Glutamatergic neuron (in vitro differentiated cells): Measurements from ENCODE around the gene FNDC3B. TPM values are rescaled to one million over a fixed set of nuclear protein-coding genes. Genes with fewer than 3 reads are reported as not detected.

Experiments used
- DNase-seq: peaks from one replicate; pipeline ENCODE4 v3.0.0; 2022
- H3K27ac Mint-ChIP-seq: one replicate; pipeline ENCODE4 v1.8.0; 2020; ENCODE audit warnings: mild to moderate bottlenecking, mixed read lengths, inconsistent platforms; ENCODE audit not compliant: unreplicated experiment
- H3K27me3 Mint-ChIP-seq: one replicate; pipeline ENCODE4 v1.8.0; 2020; ENCODE audit warnings: mild to moderate bottlenecking, moderate library complexity, mixed read lengths, inconsistent platforms; ENCODE audit not compliant: unreplicated experiment
- H3K36me3 Mint-ChIP-seq: one replicate; pipeline ENCODE4 v1.8.0; 2020; ENCODE audit warnings: mild to moderate bottlenecking, mixed read lengths, inconsistent platforms; ENCODE audit not compliant: unreplicated experiment
- H3K4me1 Mint-ChIP-seq: one replicate; pipeline ENCODE4 v1.8.0; 2020; ENCODE audit warnings: mild to moderate bottlenecking, low read depth, mixed read lengths, inconsistent platforms; ENCODE audit not compliant: unreplicated experiment
- H3K4me3 Mint-ChIP-seq: one replicate; pipeline ENCODE4 v1.8.0; 2020; ENCODE audit warnings: mild to moderate bottlenecking, mixed read lengths, inconsistent platforms; ENCODE audit not compliant: unreplicated experiment
- H3K9me3 Mint-ChIP-seq: one replicate; pipeline ENCODE4 v1.8.0; 2020; ENCODE audit warnings: mild to moderate bottlenecking, moderate library complexity, mixed read lengths, inconsistent platforms; ENCODE audit not compliant: unreplicated experiment
- total RNA-seq: library from RNA; stranded (reverse); fragmentation: NEBNext Ultra II Directional; extraction: Animal tissue kit (Norgen Biotek cat#: 25700); gene quantifications from one replicate; pipeline ENCODE4 v1.2.1, GENCODE V29; 2021; ENCODE audit not compliant: unreplicated experiment
- TF ChIP-seq, protein P1 (sequence below): fragments of 200-600 bp; sonication (generic); IDR thresholded peaks from one replicate; pipeline ENCODE4 v1.5.0; 2021; ENCODE audit not compliant: partially characterized antibody, unreplicated experiment

Gene FNDC3B
- total RNA-seq, 1 donor from 2014 or later = 11.7 TPM

DNA sequence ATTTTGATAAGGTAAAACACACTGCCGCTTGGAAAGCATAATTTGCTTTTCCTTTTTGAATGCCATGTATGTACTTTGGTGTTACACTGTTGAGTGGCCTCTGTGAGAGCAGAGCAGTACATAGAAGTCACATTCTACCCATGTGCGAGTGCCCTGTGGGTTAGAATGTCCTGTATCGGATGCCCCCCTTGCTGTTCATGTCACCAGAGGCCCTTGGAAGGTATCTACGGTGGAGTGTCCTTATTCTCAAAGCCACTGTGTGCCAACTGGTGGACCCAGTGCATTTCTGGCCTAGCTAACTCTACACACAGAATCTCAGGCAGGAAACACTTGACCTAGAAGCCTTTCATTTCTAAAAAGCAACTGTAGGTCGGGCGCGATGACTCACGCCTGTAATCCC is 271.8 kb downstream of the FNDC3B start:
- TF ChIP-seq, protein P1, sequence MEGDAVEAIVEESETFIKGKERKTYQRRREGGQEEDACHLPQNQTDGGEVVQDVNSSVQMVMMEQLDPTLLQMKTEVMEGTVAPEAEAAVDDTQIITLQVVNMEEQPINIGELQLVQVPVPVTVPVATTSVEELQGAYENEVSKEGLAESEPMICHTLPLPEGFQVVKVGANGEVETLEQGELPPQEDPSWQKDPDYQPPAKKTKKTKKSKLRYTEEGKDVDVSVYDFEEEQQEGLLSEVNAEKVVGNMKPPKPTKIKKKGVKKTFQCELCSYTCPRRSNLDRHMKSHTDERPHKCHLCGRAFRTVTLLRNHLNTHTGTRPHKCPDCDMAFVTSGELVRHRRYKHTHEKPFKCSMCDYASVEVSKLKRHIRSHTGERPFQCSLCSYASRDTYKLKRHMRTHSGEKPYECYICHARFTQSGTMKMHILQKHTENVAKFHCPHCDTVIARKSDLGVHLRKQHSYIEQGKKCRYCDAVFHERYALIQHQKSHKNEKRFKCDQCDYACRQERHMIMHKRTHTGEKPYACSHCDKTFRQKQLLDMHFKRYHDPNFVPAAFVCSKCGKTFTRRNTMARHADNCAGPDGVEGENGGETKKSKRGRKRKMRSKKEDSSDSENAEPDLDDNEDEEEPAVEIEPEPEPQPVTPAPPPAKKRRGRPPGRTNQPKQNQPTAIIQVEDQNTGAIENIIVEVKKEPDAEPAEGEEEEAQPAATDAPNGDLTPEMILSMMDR = no peak
- H3K9me3 Mint-ChIP-seq = peaks cover 2% of the 10 kb centered on the region
- H3K4me3 Mint-ChIP-seq = no peak overlapping the region
- H3K27ac Mint-ChIP-seq = no peak overlapping the region
- H3K27me3 Mint-ChIP-seq = no peaks in the 10 kb centered on the region
- no peak for DNase-seq
- H3K4me1 Mint-ChIP-seq = peaks cover 5% of the 10 kb centered on the region
- H3K36me3 Mint-ChIP-seq = no peaks in the 10 kb centered on the region

DNA sequence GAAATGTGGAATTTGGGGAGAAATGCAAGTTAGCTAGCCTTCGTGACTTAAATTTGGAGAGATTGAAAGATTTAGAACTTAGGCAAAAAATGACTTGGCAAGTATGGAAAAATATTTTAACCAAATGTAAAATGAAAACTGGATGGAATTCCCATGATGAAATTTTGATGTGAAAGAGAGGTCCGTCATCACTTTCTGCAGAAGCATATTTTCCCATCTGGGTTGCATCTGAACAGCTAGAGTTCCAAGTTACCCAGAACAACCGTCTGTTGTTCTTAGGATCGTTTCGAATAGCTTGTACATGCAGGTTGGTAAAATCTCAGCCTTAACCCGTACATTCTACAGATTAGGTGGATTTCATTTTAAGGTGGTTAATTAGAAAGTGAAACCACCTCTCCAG is 272.6 kb downstream of the FNDC3B start:
- Mint-ChIP-seq H3K9me3 (peaks cover 2% of the 10 kb centered on the region), H3K27me3 (no peaks in the 10 kb centered on the region), H3K27ac (no peak overlapping the region), H3K4me1 (peaks cover 5% of the 10 kb centered on the region), H3K4me3 (no peak overlapping the region), H3K36me3 (no peaks in the 10 kb centered on the region)
- DNase-seq = no peak
- TF ChIP-seq, protein P1 = no peak

DNA sequence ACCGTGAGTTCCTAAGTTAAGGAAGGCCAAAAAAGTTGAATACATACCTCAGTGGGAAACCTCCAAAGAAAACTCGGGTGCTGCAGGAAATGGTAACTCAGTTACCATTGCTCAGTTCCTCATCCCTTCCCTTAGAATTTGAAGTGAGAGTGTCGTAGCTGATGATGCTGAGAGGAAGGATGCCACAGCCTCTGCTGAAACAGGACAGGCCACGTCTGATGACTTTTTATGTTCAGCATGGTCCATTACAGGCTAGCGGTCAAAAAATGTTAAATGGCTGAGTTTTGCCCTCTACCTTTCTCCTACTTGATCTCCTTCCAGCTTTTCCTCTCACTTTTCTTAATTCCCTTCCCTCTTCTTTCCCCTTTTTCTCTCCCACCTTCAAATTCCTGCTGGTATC is 273.3 kb downstream of the FNDC3B start:
- peaks cover 8% of the 10 kb centered on the region for H3K4me1 Mint-ChIP-seq
- H3K36me3 Mint-ChIP-seq = no peaks in the 10 kb centered on the region
- H3K4me3 Mint-ChIP-seq = no peak overlapping the region
- no peak overlapping the region for H3K27ac Mint-ChIP-seq
- H3K9me3 Mint-ChIP-seq = peaks cover 2% of the 10 kb centered on the region
- TF ChIP-seq, protein P1 = no peak
- H3K27me3 Mint-ChIP-seq = peaks cover under 1% of the 10 kb centered on the region
- no peak for DNase-seq

DNA sequence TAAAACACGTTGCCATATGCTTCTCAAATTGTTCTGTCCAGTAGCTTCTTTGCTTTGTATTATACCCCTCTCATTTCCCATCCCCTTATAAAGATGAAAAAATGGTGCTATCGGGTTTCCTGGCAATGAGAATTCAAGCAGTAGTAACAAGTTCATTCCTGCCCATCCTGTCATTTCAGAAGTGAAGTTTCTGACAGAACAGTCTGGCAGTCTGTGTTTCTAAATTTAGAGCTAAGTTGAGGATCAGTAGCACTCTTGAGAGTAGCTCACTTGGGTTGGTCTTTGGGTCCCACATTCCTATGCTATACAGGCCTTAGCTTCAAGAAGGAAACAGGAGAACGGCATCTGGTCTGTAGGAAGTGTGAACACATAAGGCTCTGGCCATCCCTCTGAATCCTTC is 274.3 kb downstream of the FNDC3B start:
- TF ChIP-seq, protein P1 = no peak
- H3K4me1 Mint-ChIP-seq = peaks cover 17% of the 10 kb centered on the region
- no peak for DNase-seq
- H3K4me3 Mint-ChIP-seq = no peak overlapping the region
- H3K9me3 Mint-ChIP-seq = peaks cover 7% of the 10 kb centered on the region
- no peak overlapping the region for H3K27ac Mint-ChIP-seq
- H3K36me3 Mint-ChIP-seq = no peaks in the 10 kb centered on the region
- peaks cover 8% of the 10 kb centered on the region for H3K27me3 Mint-ChIP-seq

DNA sequence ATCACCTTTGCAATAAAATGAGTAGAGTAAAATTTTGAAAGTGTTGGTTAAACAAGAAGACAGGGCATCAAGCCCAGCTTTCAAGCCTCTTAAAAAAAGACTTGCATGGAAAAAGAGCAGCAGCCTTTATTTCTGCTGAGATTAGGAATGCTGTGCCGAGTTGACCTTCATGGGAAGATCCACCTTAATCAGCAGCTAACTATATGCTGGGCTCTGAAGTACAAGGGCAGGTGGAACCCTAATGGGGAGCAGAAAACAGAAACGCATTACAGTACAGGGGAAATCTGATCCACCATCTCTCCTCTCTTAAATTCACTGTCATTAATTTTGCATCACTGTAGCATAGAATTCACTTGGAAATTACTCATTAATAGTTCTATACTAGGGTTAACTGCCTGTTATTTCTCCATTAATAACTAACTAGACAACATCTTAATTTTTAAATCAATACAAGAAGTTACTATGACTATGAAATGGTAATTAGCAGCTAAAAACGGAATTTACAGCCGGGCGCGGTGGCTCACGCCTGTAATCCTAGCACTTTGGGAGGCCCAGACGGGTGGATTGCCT is 275.3 kb downstream of the FNDC3B start:
- Mint-ChIP-seq H3K4me1 (peaks cover 25% of the 10 kb centered on the region), H3K27me3 (peaks cover 11% of the 10 kb centered on the region), H3K36me3 (no peaks in the 10 kb centered on the region), H3K4me3 (no peak overlapping the region), H3K27ac (no peak overlapping the region), H3K9me3 (peaks cover 9% of the 10 kb centered on the region)
- no peak for DNase-seq
- TF ChIP-seq, protein P1 = no peak
